GM21576 (cell line): ENCODE data around the gene ZXDC.

Experiments used
- ATAC-seq: cut with Tn5 transposase; IDR thresholded peaks from one replicate; pipeline ENCODE4 v1.9.1; 2021; ENCODE audit warnings: mild to moderate bottlenecking, moderate library complexity; ENCODE audit not compliant: unreplicated experiment

The ZXDC gene, protein sequence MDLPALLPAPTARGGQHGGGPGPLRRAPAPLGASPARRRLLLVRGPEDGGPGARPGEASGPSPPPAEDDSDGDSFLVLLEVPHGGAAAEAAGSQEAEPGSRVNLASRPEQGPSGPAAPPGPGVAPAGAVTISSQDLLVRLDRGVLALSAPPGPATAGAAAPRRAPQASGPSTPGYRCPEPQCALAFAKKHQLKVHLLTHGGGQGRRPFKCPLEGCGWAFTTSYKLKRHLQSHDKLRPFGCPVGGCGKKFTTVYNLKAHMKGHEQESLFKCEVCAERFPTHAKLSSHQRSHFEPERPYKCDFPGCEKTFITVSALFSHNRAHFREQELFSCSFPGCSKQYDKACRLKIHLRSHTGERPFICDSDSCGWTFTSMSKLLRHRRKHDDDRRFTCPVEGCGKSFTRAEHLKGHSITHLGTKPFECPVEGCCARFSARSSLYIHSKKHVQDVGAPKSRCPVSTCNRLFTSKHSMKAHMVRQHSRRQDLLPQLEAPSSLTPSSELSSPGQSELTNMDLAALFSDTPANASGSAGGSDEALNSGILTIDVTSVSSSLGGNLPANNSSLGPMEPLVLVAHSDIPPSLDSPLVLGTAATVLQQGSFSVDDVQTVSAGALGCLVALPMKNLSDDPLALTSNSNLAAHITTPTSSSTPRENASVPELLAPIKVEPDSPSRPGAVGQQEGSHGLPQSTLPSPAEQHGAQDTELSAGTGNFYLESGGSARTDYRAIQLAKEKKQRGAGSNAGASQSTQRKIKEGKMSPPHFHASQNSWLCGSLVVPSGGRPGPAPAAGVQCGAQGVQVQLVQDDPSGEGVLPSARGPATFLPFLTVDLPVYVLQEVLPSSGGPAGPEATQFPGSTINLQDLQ

DNA sequence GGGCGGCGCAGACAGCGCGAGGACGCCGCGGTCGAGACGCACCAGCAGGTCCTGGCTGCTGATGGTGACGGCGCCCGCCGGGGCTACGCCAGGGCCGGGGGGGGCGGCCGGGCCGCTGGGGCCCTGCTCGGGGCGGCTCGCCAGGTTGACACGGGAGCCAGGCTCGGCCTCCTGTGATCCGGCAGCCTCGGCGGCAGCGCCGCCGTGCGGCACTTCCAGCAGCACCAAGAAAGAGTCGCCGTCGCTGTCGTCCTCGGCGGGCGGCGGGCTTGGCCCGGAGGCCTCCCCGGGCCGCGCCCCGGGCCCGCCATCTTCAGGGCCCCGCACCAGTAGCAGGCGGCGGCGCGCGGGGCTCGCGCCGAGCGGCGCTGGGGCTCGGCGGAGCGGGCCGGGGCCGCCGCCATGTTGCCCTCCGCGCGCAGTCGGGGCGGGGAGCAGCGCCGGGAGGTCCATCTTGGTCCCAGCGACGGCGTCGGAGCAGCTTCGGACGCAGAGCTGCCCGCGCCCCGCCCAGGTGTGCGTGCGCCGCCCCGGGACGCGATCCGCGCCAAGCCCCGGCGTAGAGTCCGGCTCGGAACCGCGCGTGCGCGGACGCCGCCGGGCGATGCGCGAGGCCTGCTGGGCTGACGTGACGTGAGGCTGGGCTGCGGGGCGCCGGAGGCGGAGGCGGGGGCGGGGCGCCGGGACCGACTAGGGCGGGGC is at the start of gene ZXDC:
Gene ZXDC (minus strand): TSS at position 479 of the 702 bp plus-strand sequence. CDS start 26 bp downstream, at position 453.
- ATAC-seq = peak; percentile 75

DNA sequence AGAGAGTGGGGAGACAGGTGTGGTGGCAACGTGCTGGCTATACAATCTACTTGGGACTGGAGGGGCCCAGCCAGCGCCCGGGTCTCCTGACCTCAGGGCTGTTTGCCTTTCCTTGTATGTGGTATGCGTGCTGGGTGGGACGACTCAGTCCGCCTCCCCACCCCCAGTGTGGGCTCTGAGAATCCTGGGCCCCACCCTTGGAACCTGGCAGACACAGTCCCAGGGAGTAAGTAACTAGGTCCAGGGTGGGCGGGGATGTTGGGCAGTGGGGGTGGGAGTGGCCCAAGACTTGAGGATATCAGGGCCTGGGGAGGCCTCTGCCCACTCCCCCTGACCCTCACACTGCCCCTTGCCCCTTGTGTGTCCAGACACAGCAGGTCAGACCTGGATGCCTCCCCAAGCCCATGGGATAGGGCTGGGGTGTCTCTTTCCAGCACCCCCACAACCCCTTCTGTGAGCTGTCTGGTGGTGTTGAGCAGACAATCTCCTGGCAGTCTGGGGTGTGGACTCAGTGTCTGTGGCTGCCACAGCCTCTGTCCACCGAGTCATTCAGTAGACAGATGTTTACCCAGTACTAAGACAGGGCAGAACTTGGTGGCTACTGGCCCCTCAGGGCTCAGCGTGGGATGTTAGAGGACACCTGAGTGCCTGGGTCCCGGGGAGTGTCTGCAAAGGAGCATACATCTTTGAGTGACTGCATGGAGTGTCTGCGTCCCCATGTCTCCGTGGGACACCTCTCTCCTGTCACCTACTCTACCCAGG is 49.6 kb upstream of the ZXDC start:
- ATAC-seq = no peak

DNA sequence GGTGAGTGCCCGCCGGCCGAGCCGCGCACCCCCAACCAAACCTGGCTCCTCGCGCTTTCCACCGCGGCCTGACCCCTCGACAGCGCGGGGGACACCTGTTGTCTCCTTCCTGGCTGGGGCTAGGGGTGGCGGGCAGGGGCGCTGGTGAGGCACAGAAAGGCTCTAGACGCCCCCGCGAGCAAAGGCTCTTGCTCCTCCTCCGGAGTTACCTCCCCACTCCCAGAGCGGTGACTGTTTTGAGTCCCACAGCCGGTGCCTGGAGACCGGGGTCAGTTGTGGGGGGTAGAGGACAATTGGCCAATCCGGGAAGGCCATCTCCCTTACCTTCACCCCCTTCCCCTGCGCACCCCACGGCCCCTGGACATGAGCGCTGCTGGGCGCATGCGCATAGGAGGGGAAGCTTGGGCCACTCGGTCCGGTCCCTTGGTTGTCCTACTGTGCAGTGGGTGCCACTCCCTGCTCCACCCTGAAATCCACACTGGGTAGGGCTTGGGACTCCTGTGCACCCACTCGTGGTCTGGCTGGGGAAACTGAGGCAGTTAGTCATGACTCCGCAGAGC is 48.8 kb upstream of the ZXDC start:
- no peak for ATAC-seq

DNA sequence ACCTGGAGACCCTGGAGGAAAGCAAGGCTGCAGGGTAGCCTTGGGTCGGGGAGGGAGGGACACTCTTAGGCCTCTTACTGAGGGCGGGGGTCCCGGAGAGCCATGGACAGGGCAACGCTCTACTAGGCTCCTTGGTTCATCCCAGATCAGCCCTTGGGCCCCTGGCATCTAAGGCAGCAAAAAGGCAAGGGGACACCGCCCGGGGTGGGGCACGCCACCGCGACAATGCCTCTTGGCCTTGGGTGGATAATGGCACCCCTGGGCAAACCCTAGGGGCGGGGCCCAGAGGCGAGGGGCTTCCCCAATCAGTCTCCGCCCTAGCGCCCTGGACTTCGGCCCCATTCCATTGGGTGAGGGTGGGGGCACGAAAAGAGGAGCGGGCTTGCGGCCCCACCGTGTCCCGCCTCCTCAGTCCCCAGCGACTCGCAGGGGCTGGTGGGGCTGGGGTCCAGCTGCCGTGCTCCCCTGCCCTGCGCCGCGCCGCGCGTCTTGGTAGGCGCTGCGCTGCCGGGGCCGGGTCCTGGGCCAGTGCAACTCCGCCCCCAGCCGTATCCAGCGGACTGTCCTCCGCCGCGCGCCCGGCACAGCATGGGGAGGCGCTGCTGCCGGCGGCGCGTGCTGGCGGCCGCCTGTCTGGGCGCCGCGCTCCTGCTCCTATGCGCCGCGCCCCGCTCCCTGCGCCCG is 48.2 kb upstream of the ZXDC start, which contains the start of gene CHST13:
Gene CHST13 (plus strand): TSS at position 411 of the 684 bp plus-strand sequence. CDS start 178 bp downstream, at position 589.
- no peak for ATAC-seq

DNA sequence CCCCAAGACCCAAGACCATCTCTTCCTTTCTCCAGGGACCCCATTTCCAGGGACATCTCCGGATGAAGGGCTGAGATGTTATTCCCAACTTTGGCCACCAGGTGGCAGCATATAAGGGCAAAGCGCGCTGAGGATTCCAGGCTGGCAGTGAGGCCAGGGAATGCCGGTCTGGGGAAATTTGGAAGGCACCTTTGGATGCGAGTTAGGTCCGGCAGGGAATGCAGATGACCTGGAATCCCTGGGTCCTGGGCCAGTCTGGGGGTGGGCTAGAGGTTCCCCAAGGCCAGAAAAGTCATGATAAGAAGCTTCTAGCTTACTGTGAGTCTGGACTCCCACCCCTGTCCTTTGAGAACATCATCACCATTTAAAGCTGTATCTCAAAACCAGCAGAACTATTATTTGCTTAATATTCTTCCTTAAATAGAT is 46.7 kb upstream of the ZXDC start:
- no peak for ATAC-seq

DNA sequence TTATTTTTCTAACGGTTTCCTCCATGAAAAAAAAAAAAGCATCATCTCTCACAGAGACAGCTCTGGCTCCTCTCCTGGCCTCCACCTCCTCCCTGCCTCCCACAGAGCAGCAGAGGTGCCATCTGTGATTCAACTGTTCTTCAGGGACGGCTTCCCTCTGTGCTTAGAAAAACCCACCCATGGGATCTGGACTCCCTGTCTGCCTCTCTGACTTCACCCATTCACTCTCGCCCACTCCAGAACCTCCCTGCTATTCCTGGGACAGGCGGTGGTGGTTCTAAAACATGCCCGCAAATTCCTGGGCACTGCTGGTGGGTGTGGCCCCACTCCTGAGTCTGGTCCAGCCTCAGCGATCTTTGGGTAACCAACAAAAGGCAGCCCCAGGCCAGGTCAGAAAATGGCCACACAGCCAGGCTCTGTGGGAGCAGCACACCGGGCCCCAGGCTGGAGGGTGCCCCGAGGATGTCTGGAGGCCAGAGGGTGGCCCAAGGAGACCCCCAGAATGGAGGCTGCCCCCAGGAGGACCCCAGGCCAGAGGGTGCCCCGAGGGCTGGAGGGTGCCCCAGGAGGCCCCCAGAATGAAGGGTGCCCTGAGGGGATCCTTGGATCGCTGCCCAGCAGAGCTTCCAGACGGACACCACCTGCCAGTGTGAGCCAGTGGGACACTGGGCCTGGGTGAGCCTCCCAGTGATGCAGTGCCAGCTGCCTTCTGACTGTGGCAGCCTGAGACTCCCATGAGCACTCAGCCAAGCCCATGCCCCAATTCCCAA is 45.6 kb upstream of the ZXDC start:
- ATAC-seq = no peak

DNA sequence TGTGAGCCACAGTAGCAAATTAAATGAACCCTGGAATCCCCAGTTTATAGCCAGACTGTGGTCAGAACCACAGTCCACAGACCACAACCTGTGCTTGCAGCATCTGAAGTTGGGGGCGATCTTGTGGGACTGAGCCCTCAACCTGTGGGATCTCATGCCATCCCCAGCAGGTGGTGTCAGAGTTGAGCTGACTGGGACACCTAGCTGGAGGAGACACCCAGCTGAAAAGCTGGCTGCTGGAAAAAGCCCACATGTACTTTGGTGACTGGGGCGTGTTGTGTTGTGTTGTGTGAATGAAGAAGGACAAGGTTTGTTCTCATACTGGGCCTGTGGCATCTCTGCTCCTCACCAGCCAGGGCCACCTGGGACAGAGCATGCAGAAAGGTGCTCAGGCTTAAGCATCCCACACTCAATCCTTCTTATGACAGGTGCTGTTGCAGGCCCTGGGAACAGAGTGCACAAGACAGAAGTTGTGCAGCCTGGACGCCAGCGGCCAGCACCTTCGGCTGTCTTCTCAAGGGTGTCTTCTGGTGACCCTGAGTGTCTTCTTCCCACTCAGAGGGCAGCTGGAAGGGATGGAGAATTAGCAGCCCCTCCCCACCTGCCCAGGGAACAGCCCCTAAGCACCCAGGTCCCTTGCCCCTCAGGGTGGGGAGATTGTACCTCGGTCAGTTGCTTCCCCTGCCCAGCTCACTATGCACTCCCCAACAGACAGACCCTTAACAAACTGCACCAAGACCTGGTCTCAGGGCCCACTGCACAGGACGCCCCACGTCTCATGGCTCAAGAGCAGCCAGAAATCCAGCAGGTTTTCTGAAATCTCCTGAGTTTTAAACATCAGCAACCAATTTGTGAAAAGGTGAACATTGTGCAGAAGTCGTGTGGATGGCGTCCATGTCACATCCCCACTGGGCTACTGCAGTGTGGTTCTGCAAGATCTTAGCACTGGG is 44.1 kb upstream of the ZXDC start:
- no peak for ATAC-seq

DNA sequence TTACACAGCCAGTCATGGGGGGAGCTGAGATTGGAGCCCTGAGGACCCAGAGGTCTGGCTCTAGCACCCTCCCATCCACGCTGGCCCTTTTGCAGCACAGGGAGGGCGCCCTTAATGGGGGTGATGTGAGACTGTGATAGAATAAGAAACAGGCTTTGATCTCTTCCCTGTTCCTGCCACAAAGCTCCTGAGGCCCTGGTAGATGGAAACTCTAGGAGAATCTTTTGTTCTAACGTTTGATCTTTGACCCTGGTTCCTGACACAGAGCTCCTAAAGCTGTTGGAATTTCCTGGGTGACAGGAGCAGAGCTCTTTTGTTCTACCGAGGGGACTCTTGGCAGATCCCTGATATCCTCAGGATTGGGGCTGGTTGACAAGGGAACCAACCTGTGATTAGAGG is 43.1 kb upstream of the ZXDC start:
- ATAC-seq = no peak

DNA sequence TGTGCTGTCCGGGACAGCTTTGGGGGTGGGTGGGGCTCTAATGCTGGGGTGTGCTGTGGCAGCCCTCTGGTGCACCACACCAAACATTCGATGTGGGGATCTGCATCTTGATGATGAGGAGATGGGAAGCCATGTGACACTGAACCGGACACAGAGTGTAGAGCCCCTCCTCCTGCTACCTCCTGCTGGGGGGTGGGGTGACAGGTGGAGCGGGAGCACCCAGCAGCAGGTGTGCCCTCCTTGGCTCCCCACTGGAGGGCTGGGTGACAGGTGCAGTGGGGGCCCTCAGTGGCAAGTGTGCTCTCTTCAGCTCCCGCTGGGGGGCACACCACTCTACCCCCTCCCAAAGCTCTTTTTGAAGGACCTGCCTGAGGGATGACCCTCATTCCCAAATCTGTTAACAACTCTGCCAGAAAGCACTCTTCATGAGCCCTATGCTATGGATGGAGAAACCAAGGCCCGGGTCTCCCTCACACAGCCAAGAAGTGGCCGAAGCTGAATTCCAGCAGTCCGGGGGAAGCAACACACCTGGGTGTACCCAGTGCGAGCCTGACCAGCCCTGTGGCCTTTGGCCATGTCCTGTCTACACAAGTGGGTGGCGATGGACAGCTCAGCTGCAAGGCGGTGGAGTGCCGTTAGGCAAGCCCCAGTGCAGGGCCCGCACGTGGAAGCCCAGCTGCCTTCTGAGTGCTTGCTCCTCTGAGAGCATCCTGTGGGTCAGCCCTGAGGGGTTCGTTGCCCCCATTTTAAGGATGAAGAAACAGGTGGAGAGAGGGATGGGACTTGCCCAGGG is 42.5 kb upstream of the ZXDC start:
- ATAC-seq = no peak

DNA sequence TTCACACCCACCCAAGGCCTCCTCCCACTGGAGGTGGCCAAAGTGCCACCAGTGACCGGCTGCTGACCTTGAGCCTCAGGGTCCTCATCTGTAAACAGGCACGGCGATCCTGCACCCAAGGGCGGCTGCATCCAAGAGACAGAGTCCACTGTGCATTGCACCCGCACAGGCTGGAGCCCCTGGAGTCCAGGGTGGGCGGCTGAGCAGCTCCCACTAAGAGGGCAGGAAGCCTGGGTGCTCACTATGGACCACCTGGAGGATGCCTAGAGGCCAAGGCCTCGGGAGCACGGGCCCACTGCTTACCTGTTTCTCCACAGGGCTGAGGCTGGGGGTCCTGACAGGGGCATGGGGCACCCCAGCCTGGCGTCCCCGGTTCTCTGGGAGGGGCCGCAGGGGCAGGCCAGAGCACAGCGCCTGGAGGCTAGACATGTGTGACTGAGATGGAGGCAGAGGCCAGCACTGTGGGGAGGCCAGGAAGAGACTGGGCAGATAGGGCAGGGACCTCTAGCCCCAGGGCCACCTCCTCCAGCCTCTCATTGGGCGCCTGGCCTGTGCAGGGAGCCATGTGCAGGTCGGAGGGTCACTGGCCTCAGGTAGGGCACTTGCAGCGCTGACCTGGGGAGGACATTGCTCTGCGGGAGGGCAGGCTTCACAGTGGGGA is 41.7 kb upstream of the ZXDC start, which contains the start of gene UROC1:
Gene UROC1 (minus strand): TSS at position 483 of the 661 bp plus-strand sequence. CDS start 54 bp downstream, at position 429.
- no peak for ATAC-seq

DNA sequence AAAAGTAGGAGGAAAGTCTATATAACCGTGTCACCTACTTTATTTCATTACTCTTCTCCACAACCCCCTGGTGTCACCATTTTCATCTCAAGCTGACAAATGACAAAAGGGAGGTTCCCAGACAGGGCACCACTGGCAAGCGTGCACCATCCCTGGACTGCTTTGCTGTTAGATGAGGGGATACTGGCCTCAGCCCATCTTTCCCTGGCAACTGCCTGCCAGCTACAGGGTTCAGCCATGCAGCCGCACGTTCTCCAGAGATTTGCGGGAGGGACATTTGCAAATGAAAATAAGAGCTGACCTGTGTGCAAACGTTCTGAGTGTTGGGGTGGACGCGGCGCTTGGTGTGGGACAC is 41.2 kb upstream of the ZXDC start:
- ATAC-seq = no peak

DNA sequence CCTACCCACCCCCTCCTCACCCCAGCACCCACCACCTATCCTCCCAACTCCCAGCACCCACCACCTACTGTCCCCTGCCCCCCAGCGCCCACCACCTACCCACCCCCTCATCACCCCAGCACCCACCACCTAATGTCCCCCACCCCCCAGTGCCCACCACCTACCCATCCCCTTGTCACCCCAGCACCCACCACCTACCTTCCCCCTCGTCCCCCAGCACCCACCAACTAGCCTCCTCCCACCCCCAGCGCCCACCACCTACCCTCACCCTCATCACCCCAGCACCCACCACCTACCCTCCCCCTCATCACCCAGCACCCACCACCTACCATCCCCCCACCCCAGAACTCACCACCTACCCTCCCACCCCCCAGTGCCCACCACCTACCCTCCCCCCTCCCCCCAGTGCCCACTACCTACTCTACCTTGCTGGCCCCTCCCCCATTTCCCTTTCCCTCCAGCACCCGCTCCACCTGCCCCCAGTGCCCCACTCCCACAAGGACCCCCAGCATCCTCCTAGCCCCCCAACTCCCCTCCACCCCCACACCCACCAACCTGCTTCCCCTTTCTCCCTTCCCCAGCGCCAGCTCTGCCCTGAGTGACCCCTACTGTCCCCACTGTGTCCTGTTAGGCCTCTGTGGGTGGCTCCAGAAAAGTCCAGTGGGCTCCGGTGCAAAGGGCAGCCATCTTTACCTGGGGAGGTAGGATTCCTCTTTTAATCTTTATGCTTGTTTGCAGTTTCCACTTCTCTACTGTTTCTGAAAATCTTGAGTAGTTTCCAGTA is 40.7 kb upstream of the ZXDC start:
- ATAC-seq = no peak

DNA sequence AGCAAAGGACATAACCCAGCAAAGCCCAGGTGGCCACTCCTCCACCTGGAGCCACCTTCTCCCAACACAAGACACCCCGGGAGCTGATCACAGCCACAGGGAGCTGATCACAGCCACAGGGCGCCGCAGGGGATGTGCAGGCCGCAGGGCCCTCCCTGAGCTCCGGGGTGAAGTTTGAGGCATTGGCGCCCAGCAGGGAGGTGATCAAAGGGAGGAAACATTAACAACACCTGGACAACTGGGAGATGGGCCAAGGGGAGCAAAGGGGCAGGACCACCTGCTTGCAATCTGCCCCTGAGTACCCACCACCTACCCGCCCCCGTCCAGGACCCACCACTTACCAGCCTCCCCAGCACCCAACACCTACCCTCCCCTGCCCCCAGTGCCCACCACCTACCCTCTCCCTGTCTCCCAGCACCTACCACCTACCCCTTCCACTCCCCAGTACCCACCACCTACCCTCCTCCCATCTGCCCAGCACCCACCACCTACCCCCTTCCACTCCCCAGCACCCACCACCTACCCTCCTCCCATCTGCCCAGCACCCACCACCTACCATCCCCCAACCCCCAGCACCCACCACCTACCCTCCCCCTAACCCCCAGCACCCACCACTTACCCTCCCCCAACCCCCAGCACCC is 39.5 kb upstream of the ZXDC start:
- ATAC-seq = no peak

DNA sequence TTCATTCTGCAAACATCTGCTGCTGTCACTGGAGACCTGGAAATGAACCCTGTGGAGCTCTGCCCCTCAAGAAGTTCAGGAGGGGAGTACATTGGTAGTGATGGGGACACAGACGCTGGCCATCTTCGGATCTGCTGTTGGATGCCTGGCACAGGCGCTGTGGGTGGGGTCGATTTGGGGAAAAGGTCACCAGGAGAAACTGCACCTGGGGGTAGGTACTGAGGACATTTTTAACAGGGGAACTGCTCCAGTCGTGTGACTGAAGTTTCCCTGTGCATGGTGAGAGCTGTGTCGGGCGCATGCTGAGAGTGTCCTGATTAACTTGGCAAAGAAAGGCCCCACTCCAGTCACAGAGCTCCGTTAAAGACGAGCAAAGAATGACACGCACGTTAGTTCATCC is 38.5 kb upstream of the ZXDC start:
- no peak for ATAC-seq
